Measurements from ENCODE around the gene ALDH1A2.
"Not testable (repeated sequence)": the region's sequence is repeated elsewhere in the genome, so short reads cannot be mapped to it uniquely, and the experiment has no call there.

ALDH1A2 gene

DNA sequence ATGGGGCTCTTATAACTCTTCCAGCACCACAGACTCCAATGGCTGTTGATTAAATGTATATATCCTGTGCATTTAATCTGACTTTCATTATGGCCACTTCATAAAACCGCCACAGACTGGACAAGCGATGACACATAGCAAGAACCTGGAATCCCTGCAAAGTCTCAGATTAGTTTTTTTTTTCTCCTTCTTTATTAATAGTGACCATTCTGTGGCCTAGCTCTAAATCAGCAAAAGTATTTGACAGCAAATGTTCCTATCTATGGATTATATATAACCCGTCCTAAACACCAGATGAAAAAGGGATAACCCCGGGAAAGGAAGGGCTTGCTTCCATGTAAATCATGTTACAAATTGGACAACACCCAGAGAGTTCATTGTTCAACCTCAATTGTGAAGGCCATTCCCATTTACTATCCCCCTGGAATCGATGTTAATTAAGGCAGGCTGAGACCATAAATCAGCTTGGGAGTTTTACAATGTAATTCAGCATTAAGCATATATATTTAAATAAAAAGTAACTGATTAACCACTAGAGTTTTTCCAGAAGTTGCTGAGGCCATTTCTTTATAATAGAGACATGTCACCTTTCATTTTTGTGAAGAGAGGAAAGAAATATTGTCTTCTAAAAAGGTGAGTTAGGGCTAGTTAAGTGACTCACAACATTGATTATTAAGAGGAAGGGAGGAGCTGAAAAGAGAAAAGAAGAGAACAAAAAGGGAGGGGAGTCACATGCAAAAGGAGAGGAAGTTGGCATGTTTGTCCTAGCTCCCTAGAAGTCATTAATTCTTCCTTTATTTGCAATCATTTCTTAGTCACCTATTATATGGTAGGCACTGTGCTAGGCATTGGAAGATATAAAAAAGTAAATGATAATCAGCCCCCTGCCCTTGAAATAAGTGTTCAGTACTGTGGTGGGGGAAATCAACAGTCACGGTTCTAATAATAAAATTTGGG, 26.2 kb downstream of the ALDH1A2 start:
- no peak for DNase-seq

- DNase-seq = no peak
Observed at GRCh38 chr15:58038426-58039078, 27.0 kb downstream of the ALDH1A2 start.

- DNase-seq = no peak
Observed at GRCh38 chr15:58037723-58038301, 27.7 kb downstream of the ALDH1A2 start.

DNA sequence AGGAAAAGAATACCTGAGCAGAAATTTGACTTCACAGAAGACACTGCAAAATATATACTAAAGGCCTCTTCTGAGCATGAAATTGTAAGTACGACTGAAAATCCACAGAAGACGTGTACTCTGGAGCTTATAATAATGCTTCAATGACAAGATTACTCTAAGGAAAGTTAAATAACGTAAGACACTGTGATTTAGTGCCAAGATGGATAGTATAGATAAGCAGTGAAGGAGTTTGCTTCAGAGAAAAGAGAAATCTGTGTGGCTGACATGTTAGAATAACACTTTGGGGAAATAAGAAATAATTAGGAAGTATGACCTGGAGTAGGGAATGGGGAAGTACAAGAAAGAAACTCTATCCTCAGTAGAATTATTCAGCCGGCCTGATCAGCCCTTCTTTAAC, 28.9 kb downstream of the ALDH1A2 start:
- no peak for DNase-seq

DNA sequence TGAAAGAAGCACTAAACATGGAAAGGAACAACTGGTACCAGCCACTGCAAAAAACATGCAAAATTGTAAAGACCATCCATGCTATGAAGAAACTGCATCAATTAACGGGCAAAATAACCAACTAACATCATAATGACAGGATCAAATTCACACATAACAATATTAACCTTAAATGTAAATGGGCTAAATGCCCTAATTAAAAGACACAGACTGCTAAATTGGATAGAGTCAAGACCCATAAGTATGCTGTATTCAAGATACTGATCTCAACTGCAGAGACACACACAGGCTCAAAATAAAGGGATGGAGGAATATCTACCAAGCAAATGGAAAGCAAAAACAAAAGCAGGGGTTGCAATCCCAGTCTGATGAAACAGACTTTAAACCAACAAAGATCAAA, 37.1 kb downstream of the ALDH1A2 start:
- DNase-seq = not testable (repeated sequence)

- DNase-seq = no peak
Observed at GRCh38 chr15:58026552-58026951, 39.0 kb downstream of the ALDH1A2 start.

DNA sequence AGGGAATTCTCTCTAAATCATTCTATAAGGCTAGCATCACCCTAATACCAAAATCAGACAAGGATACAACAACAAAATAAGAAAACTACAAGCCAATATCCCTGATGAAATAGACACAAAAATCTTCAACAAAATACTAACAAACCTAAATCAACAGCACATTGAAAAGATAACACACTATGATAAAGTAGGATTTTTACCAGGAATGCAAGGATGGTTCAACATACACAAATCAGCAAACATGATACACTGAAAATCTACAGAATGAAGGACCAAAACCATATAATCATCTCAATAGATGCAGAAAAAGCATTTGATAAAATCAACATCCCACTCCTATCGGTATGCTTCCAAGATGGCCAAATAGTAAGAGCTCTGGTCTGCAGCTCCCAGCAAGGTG, 39.5 kb downstream of the ALDH1A2 start:
- no peak for DNase-seq

- DNase-seq = no peak
Observed at GRCh38 chr15:58021332-58022230, 43.9 kb downstream of the ALDH1A2 start.

DNA sequence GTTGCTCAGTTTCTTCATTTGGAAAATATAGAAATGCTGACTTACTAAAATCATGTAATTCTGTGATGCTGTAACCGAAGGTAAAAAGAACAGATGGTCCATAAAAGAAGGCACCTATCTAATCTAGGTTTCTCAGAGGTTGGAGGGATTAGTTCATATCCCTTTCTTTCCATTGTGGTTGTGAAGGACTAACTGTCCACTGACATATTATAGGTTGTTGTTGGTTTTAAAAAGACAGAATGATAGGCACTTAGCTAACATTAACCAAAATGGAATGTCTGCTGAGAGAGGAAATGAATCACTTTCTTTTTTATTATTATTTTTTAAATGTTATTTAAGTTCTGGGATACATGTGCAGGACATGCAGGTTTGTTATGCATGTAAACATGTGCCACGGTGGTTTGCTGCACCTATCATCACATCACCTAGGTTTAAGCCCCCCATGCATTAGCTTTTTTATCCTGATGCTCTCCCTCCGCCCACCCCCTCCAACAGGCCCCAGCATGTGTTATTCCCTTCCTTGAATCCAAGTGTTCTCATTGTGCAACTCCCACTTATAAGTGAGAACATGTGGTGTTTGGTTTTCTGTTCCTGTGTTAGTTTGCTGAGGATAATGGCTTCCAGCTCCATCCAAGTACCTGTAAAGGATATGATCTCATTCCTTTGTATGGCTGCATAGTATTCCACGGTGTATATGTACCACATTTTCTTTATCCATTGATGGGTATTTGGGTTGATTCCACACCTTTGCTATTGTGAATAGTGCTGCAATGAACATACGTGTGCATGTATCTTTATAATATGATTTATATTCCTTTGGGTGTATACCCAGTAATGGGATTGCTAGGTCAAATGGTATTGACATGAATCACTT, 45.8 kb downstream of the ALDH1A2 start:
- DNase-seq = no peak

GRCh38 chr15:58017869-58018268, 47.6 kb downstream of the ALDH1A2 start:
- no peak for DNase-seq

- DNase-seq = no peak
Observed at GRCh38 chr15:58016581-58017175, 48.8 kb downstream of the ALDH1A2 start.

DNA sequence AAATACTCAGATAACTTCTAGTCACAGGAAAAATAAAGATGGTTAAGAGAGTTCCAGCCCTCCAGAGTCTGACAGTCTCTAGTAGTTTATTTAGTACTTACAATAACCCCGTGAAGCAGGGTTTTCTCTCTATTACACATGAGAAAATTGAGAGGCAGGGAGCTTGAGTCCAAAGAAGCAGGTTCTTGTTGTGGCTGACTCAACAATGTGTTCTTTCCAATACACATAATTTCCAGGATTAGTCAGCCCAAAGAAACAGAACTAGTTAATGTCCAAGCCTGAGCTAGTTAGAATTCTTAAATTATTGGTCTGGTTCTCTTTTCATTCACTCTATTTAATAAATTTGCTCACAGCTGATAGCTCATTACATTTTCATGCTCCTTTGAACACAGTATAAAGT, 49.9 kb downstream of the ALDH1A2 start:
- DNase-seq = no peak

DNA sequence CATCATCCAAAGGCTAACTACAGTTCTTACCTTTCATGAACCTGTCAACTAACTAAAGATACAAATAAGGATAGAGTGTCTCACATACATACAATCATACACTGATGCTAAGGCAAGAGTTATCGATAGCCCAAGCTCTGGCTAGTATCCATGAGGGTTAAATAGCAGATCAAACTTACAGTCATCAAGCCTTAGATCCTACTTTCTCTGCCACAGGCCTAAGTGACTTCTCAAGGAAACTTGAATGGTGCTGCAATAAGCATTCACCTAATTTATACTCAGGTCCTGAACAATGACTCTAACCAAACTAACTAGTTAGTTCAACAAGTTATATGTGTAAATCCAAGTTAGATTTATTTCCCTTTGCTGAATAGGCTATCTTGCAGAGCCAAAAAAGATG, 51.0 kb downstream of the ALDH1A2 start:
- DNase-seq = no peak

DNA sequence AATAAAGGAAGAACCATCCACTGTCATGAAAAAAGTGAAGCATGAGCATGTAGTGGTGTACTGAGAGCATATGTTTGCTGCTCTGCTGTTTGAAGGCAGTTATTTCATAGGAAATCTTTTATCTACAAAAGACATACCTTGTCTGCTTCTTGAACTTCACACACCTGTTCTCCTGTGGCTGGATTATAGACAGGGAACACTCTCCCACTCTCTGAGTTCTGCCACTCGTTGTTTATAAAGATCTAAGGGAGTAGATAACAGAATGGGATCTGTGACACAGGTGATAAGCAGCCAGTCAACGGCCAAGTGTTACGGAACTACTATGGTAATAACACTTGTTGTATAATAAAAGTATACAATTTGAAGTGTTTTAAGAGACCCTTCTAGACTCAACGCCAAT, 51.5 kb downstream of the ALDH1A2 start:
- no peak for DNase-seq

DNA sequence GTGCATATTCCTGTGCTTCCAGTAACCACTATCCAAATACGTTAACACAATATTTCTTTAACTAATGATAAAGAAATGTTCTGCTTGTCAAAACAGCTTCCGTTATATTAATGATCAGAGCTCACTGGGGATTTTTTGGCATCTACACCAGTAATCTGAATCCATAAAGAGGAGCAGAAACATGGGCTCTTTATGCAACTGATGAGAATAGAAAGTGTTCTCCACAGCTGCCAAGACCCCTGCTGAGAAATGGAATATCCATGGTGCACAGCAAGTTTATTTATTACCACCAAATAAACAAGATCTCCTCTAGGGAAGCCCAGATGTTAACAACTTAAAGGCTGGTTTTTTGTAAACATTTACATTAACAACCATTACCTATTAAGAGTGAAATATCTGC, 54.5 kb downstream of the ALDH1A2 start:
- DNase-seq = no peak

GRCh38 chr15:58003810-58004209, 61.7 kb downstream of the ALDH1A2 start:
- DNase-seq = no peak

- DNase-seq = no peak
Observed at GRCh38 chr15:58002338-58003126, 63.0 kb downstream of the ALDH1A2 start.

GRCh38 chr15:57999699-58000098, 65.8 kb downstream of the ALDH1A2 start:
- not testable (repeated sequence) for DNase-seq

GRCh38 chr15:57996561-57996960, 69.0 kb downstream of the ALDH1A2 start:
- DNase-seq = no peak

All from activated CD4-positive, alpha-beta T cell treated with anti-CD3 and anti-CD28 coated beads, Interleukin-2, amount 50 U/mL, for 4 hours (primary cell).